GM18867 (cell line): Measurements from ENCODE around the gene ATAD1.
A peak's percentile ranks its signal among the peaks of the same experiment; 100 is the strongest.
"Not testable (repeated sequence)": the region's sequence is repeated elsewhere in the genome, so short reads cannot be mapped to it uniquely, and the experiment has no call there.

Experiments used
- ATAC-seq: cut with Tn5 transposase; IDR thresholded peaks from one replicate; pipeline ENCODE4 v1.9.1; 2021; ENCODE audit warnings: mild to moderate bottlenecking, moderate library complexity; ENCODE audit not compliant: unreplicated experiment

The ATAD1 gene

GRCh38 chr10:87803831-87804230, 14.2 kb downstream of the ATAD1 start:
- no peak for ATAC-seq

DNA sequence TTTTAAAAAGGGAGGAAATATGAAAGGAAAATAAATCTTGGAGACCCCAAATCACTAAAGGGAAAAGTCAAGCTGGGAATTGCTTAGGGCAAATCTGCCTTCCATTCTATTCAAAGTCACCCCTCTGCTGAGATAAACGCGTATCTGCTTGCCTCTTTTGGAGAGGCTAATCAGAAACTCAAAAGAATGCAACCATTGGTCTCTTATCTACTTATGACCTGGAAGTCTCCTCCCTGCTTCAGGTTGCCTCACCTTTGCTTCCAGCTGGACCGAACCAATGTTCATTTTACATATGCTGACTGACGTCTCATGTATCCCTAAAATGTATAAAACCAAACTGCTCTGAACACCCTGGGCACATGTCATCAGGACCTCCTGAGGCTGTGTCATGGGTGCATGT, 14.7 kb downstream of the ATAD1 start:
- ATAC-seq: no peak

DNA sequence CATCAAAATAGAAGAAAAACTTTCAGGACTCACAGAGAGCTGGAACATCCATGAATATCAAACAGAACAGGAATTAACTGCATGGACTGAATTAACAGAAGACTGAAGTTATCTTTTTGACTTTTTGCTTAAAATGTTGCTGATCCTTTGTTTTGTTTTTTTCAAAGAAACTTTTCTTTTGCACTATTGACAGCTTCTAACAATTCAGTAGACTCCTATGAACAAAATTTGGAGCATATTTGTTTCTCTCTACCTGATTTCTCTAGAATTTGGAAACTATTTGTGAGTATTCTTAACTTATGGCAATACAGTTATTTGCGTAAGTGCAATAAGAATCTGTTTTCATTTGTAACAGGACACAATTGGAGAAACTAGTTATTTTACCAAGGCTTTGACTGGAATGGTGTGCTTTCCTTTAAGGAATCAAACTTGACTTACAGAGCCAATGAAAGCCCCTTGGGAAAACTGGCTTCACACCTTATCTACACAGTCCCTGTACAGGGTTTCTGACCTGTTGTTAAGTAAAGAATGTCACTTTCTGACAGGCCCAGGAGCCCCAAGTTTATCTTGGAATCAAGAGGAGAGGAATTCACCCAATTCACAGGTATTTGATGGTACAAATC, 16.1 kb downstream of the ATAD1 start:
- ATAC-seq: not testable (repeated sequence)

GRCh38 chr10:87799860-87800259, 18.2 kb downstream of the ATAD1 start:
- no peak for ATAC-seq

DNA sequence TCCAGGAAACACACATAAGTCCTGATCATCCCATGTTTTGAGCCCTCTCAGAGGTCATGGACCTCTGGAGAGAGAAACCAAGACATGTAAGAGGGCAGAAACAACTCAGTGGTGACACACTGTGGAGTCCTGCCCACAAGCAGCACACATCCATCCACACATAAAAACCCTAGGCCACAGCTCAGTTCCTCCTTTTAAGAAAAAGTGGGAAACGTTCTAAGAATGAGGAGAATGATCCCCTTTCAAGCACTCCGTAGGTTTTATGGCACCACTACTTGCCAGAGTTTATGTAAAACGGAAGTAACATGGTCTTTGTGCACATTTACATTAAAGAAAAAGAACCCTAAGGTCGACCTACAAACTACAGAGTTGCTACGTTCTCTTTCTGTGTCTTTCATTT, 19.9 kb downstream of the ATAD1 start:
- no peak for ATAC-seq

DNA sequence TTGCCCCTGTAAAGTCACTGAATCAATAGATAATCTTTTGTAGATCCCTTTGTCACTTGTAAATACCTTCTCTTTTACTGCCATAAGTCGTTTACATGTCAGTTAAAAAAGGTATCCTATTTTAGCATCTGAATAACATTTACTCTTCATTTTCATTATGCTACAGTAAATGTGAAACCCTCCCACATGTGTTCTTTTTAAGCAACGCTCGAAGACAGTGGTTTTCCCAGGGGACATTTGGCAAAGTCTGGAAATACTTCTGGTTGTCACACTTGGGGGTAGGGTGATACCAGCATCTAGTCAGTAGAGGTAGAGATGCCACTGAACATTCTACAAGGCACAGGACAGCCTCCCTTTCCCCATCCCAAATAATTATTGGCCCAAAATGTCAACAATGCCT, 23.7 kb downstream of the ATAD1 start:
- no peak for ATAC-seq

DNA sequence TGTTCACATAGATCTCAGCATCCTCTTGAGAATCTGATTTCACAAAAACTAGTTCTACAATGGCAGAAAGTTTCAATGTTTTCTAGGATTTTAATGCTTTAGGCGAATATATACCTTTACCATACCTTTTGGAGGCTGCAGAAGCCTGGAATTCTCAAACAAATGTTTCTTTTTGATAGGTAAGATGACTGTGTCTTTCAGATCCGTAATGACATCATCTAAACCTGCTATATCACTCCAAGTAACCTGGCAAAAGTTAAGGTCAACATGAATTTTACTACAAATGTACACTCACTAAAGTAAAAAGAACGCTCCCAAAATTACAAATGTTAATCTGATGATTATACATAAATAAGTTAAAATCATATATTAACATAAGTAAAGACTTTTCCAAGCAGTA, 27.8 kb downstream of the ATAD1 start:
- ATAC-seq: no peak

DNA sequence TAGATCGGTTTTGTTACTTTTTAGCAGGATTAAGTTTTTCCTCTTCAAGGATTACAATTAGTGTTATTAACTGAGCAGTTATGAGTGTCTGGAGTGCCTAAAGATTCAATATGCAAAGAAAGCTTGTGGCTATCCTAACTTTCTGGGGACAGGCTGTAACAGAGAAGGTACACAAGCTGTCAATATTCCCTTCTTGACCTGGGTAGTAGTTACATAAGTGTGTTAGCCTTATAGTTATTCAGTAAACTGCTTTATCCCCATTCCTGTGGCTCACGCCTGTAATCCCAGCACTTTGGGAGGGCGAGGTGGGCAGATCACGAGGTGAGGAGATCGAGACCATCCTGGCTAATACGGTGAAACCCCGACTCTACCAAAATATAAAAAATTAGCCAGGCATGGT, 31.6 kb downstream of the ATAD1 start:
- ATAC-seq: no peak

DNA sequence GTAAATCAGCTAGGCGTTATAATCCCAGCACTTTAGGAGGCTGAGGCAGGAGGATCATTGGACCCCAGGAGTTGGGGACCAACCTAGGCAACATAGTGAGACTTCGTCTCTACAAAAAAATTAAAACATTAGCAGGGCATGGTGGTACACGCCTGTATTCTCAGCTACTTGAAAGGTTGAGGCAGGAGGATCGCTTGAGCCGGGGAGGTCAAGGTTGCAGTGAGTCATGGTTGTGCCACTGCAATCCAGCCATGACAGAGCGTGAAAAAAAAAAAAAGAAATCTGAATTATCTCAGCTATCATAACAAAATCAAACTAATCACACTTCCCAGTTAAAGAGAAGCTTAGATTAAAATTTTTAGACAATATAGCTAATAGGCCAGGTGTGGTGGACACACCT, 35.3 kb downstream of the ATAD1 start:
- ATAC-seq: no peak

- ATAC-seq: no peak
Measured at GRCh38 chr10:87781545-87781944, 36.5 kb downstream of the ATAD1 start.

DNA sequence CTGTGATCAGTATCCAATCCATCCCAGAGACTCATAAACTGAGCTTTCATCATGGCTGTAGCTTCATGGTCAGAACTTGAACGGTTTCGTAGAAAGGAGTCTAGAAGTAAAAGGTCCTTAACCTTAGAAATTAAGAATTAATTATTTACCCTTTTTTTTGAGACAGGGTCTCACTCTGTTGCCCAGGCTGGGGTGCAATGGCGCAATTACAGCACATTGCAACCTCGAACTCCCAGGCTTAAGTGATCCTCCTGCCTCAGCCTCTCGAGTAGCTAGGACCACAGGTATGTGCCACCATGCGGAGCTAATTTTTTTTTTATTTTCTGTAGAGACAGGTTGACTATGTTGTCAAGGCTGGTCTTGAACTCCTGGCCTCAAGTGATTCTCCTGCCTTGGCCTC, 41.7 kb downstream of the ATAD1 start:
- ATAC-seq: no peak

GRCh38 chr10:87775766-87776165, 42.3 kb downstream of the ATAD1 start:
- no peak for ATAC-seq

- ATAC-seq: no peak
Measured at GRCh38 chr10:87771871-87772500, 46.0 kb downstream of the ATAD1 start.

DNA sequence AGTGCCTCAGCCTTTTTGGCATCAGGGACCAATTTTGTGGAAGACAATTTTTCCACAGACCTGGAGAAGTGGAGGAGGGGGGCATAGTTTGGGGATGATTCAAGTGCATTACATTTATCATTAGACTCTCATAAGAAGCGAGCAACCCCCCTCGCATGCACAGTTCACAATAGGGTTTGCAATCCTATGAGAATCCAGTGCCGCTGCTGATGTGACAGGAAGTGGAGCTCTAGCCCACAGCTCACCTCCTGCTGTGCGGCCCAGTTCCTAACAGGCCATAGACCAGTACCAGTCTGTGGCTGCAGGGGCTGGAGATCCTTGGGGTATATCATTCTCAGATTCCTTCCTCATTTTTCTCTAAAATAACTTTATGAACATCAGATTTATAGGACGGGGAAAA, 50.8 kb downstream of the ATAD1 start:
- ATAC-seq: no peak

DNA sequence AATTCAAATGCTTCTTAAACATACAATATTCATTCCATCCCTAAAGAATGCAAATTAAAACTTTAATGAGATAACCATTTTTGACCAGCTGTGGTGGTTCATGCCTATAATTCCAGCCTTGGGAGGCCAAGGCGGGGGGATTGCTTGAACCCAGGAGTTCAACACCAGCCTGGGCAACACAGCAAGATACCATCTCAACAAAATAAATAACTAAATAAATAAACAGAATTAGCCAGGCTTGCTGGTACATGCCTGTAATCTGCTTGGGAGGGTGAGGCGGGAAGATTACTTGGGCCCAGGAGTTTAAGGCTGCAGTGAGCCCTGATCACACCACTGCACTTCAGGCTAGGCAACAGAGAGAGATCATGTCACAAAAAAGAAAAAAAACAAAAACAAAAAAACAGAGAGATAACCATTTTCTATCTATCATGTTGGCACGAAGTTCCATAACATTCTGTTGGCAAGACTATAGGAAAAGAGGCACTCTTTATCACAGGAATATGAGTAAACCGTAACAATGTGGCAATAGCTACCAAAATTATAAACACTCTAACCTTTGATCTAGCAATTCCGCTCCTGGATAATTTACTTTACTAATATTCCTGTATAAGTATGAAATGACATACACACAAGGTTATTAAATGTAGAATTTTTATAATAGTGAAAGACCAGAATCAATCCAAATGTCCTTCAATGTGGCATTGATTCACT, 52.2 kb downstream of the ATAD1 start:
- ATAC-seq: no peak

- ATAC-seq: no peak
Measured at GRCh38 chr10:87764072-87764934, 53.7 kb downstream of the ATAD1 start.

- ATAC-seq: no peak
Measured at GRCh38 chr10:87763086-87763861, 54.8 kb downstream of the ATAD1 start.

- ATAC-seq: peak; percentile 55
Measured at GRCh38 chr10:87761892-87762291, 56.1 kb downstream of the ATAD1 start.

GRCh38 chr10:87761153-87761552, 56.9 kb downstream of the ATAD1 start:
- no peak for ATAC-seq

- no peak for ATAC-seq
Measured at GRCh38 chr10:87760195-87760905, 57.7 kb downstream of the ATAD1 start.
